ENCODE measurements around the gene ABCG1. TPM values are rescaled to one million over a fixed set of nuclear protein-coding genes. Genes with fewer than 3 reads are reported as not detected.

Gene ABCG1
- total RNA-seq, 2 experiments from 2014 or later: 16.7 to 17.3 TPM

GRCh38 chr21:42265231-42265812 lies 46.4 kb downstream of the ABCG1 start:
- Histone ChIP-seq H3K4me1 (ENCODE audit: insufficient read depth, low read length, poor library complexity, severe bottlenecking) (no peaks in the 10 kb centered on the region), H2AFZ (ENCODE audit: low read length) (no peak overlapping the region), H3K4me3 (ENCODE audit: low read depth, low read length, poor library complexity, severe bottlenecking) (no peak overlapping the region), H4K20me1 (ENCODE audit: insufficient read depth, low read length) (no peaks in the 10 kb centered on the region; the same call in 1 of the 2 replicates), H3K27ac (ENCODE audit: low read depth, low read length, poor library complexity, severe bottlenecking) (no peak overlapping the region), H3K36me3 (ENCODE audit: insufficient read depth, low read length) (no peaks in the 10 kb centered on the region), H3K79me2 (ENCODE audit: insufficient read depth, low read depth, low read length) (peaks cover 7% of the 10 kb centered on the region; the same call in 1 of the 2 replicates), H3K9me2 (ENCODE audit: insufficient read depth, low read length) (no peaks in the 10 kb centered on the region), H3K4me2 (ENCODE audit: low read length) (no peak overlapping the region), H3K9me3 (ENCODE audit: low read length) (no peaks in the 10 kb centered on the region)
- ChIA-PET POLR2A (interaction anchor here (0.8 kb wide), 1 partner anchor 474 kb away, joined by 3 read pairs; no protein-coding TSS in a partner anchor), CTCF (ENCODE audit: unreplicated experiment) (interaction anchor here (1.1 kb wide), 1 partner anchor 101 kb away, joined by 3 read pairs; no protein-coding TSS in a partner anchor)
- intact Hi-C loops (cut with micrococcal nuclease; ENCODE audit: unreplicated experiment): no loop called here
- DNase-seq (ENCODE audit: low spot score): no peak
- BruUV-seq (replicated peaks): no TSS peak
- no peak for TF ChIP-seq EZH2phosphoT487 (IDR thresholded peaks at IDR 0.05; ENCODE audit: borderline replicate concordance, low read depth, low read length)
- TF ChIP-seq CTCF (conservative IDR thresholded peaks at IDR 0.05; ENCODE audit: low read length): no peak

GRCh38 chr21:42266971-42267556 lies 48.1 kb downstream of the ABCG1 start:
- H2AFZ ChIP-seq (ENCODE audit: low read length): no peak overlapping the region
- peaks cover 8% of the 10 kb centered on the region; the same call in 1 of the 2 replicates for H3K36me3 ChIP-seq (ENCODE audit: insufficient read depth, low read length)
- BruUV-seq (replicated peaks): no TSS peak
- POLR2A ChIA-PET: no interaction called here
- no peak for TF ChIP-seq EZH2phosphoT487 (IDR thresholded peaks at IDR 0.05; ENCODE audit: borderline replicate concordance, low read depth, low read length)
- TF ChIP-seq CTCF (conservative IDR thresholded peaks at IDR 0.05; ENCODE audit: low read length): no peak
- DNase-seq (ENCODE audit: low spot score): no peak
- H3K4me3 ChIP-seq (ENCODE audit: low read depth, low read length, poor library complexity, severe bottlenecking): no peak overlapping the region
- H3K9me2 ChIP-seq (ENCODE audit: insufficient read depth, low read length): no peaks in the 10 kb centered on the region
- H3K4me1 ChIP-seq (ENCODE audit: insufficient read depth, low read length, poor library complexity, severe bottlenecking): no peaks in the 10 kb centered on the region
- H3K79me2 ChIP-seq (ENCODE audit: insufficient read depth, low read depth, low read length): peaks cover 7% of the 10 kb centered on the region; the same call in 1 of the 2 replicates
- no peaks in the 10 kb centered on the region for H3K9me3 ChIP-seq (ENCODE audit: low read length)
- no peak overlapping the region for H3K4me2 ChIP-seq (ENCODE audit: low read length)
- CTCF ChIA-PET (ENCODE audit: unreplicated experiment): no interaction called here
- H4K20me1 ChIP-seq (ENCODE audit: insufficient read depth, low read length): no peaks in the 10 kb centered on the region; the same call in 1 of the 2 replicates
- intact Hi-C loops (cut with micrococcal nuclease; ENCODE audit: unreplicated experiment): no loop called here
- H3K27ac ChIP-seq (ENCODE audit: low read depth, low read length, poor library complexity, severe bottlenecking): no peak overlapping the region

- POLR2A ChIA-PET: interaction anchor here (0.6 to 1.3 kb wide), 2 partner anchors 9 to 46 kb away, joined by 3 read pairs; no protein-coding TSS in a partner anchor
- H2AFZ ChIP-seq (ENCODE audit: low read length): no peak overlapping the region
- no TSS peak for BruUV-seq (replicated peaks)
These were observed 50.4 kb downstream of the ABCG1 start for GRCh38 chr21:42269386-42269785.

More at GRCh38 chr21:42269386-42269785, 50.4 kb downstream of the ABCG1 start:
- H3K9me3 ChIP-seq (ENCODE audit: low read length): no peaks in the 10 kb centered on the region
- intact Hi-C loops (cut with micrococcal nuclease; ENCODE audit: unreplicated experiment): no loop called here
- H3K27ac ChIP-seq (ENCODE audit: low read depth, low read length, poor library complexity, severe bottlenecking): no peak overlapping the region
- CTCF ChIA-PET (ENCODE audit: unreplicated experiment): no interaction called here
- DNase-seq (ENCODE audit: low spot score): no peak
- no peaks in the 10 kb centered on the region for H3K4me1 ChIP-seq (ENCODE audit: insufficient read depth, low read length, poor library complexity, severe bottlenecking)
- no peaks in the 10 kb centered on the region for H3K9me2 ChIP-seq (ENCODE audit: insufficient read depth, low read length)
- no peak overlapping the region for H3K4me2 ChIP-seq (ENCODE audit: low read length)
- H3K36me3 ChIP-seq (ENCODE audit: insufficient read depth, low read length): peaks cover 26% of the 10 kb centered on the region
- H4K20me1 ChIP-seq (ENCODE audit: insufficient read depth, low read length): no peaks in the 10 kb centered on the region; the same call in 1 of the 2 replicates
- H3K4me3 ChIP-seq (ENCODE audit: low read depth, low read length, poor library complexity, severe bottlenecking): no peak overlapping the region
- H3K79me2 ChIP-seq (ENCODE audit: insufficient read depth, low read depth, low read length): peaks cover 7% of the 10 kb centered on the region; the same call in 1 of the 2 replicates
- TF ChIP-seq CTCF (conservative IDR thresholded peaks at IDR 0.05; ENCODE audit: low read length): no peak
- TF ChIP-seq EZH2phosphoT487 (IDR thresholded peaks at IDR 0.05; ENCODE audit: borderline replicate concordance, low read depth, low read length): no peak
